IMR-90 (cell line): Measurements from ENCODE around the gene SSPN. TPM values are rescaled to one million over a fixed set of nuclear protein-coding genes. Genes with fewer than 3 reads are reported as not detected.

Experiments
- ATAC-seq: fragments of 200-7000 bp; cut with Tn5 transposase; 2 replicates; pipeline ENCODE4 v1.9.1; 2020; ENCODE audit warnings: low read depth, mild to moderate bottlenecking, moderate library complexity
- BruUV-seq: library from RNA; stranded (reverse); fragments of 400-500 nt; replicated peaks from 2 replicates; lab custom pipeline; 2021; lab: Mats Ljungman, UMichigan
- CTCF ChIA-PET: fragments of 300-600 bp; formaldehyde crosslinking; extraction: SDS; loops from one replicate; lab custom pipeline; 2021; ENCODE audit warnings: antibody characterized with exemption; lab: Yijun Ruan, JAX
- POLR2A ChIA-PET: fragments of 300-600 bp; sonication (Branson Sonifier 250); formaldehyde crosslinking; loops from one replicate; lab custom pipeline; 2022; ENCODE audit warnings: antibody characterized with exemption; ENCODE audit not compliant: unreplicated experiment; lab: Charles Lee
- DNase-seq: peaks from one replicate; pipeline ENCODE4 v3.0.0; 2013
- H2AFZ ChIP-seq: replicated peaks from 2 replicates; pipeline ENCODE3; 2013; ENCODE audit warnings: low read length, mild to moderate bottlenecking; ENCODE audit not compliant: poor library complexity
- H2AK5ac ChIP-seq: 2 replicates; pipeline ENCODE4 v1.6.1; 2013; ENCODE audit warnings: low read depth, low read length, inconsistent platforms
- H2AK9ac ChIP-seq: replicated peaks from 2 replicates; pipeline ENCODE3; 2013; ENCODE audit warnings: mild to moderate bottlenecking, low read depth, low read length, moderate library complexity; ENCODE audit not compliant: poor library complexity
- H2BK120ac ChIP-seq: 2 replicates; pipeline ENCODE4 v1.6.1; 2013; ENCODE audit warnings: low read depth, low read length, inconsistent platforms
- H2BK15ac ChIP-seq: 3 replicates; pipeline ENCODE4 v1.6.1; 2013; ENCODE audit warnings: low read depth, low read length, inconsistent platforms
- H2BK20ac ChIP-seq: 2 replicates; pipeline ENCODE4 v1.6.1; 2013; ENCODE audit warnings: low read depth, mild to moderate bottlenecking, inconsistent platforms, low read length, moderate library complexity
- H2BK5ac ChIP-seq: 2 replicates; pipeline ENCODE4 v1.6.1; 2013; ENCODE audit warnings: mild to moderate bottlenecking, low read depth, low read length, inconsistent platforms; ENCODE audit not compliant: poor library complexity, severe bottlenecking
- H3K14ac ChIP-seq: replicated peaks from 2 replicates; pipeline ENCODE4 v1.6.1; 2013; ENCODE audit warnings: low read depth, low read length, inconsistent platforms
- H3K18ac ChIP-seq: 2 replicates; pipeline ENCODE4 v1.6.1; 2013; ENCODE audit warnings: low read depth, low read length, control low read depth
- H3K23ac ChIP-seq: 2 replicates; pipeline ENCODE4 v1.6.1; 2013; ENCODE audit warnings: low read depth, low read length, inconsistent platforms
- H3K27ac ChIP-seq: 2 replicates; pipeline ENCODE4 v1.5.1; 2013; ENCODE audit warnings: mild to moderate bottlenecking, control low read depth, low read length; ENCODE audit not compliant: insufficient read depth
- H3K27me3 ChIP-seq: 2 replicates; pipeline ENCODE4 v1.6.1; 2013; ENCODE audit warnings: low read length; ENCODE audit not compliant: control insufficient read depth, insufficient read depth
- H3K36me3 ChIP-seq: 2 replicates; pipeline ENCODE4 v1.6.1; 2013; ENCODE audit warnings: low read length, mixed read lengths; ENCODE audit not compliant: control insufficient read depth, insufficient read depth
- H3K4ac ChIP-seq: 2 replicates; pipeline ENCODE4 v1.6.1; 2013; ENCODE audit warnings: low read depth, low read length, inconsistent platforms
- H3K4me1 ChIP-seq: 2 replicates; pipeline ENCODE4 v1.6.1; 2013; ENCODE audit warnings: low read length, mixed read lengths; ENCODE audit not compliant: control insufficient read depth, insufficient read depth
- H3K4me2 ChIP-seq: 2 replicates; pipeline ENCODE4 v1.6.1; 2013; ENCODE audit warnings: low read depth, mild to moderate bottlenecking, control low read depth, low read length, moderate library complexity
- H3K4me3 ChIP-seq: 2 replicates; pipeline ENCODE4 v1.5.1; 2013; ENCODE audit warnings: low read depth, mild to moderate bottlenecking, control low read depth, low read length, moderate library complexity; ENCODE audit not compliant: insufficient read depth
- H3K56ac ChIP-seq: 2 replicates; pipeline ENCODE4 v1.6.1; 2013; ENCODE audit warnings: low read length, inconsistent platforms; ENCODE audit not compliant: insufficient read depth; ENCODE audit errors: extremely low read depth
- H3K79me1 ChIP-seq, 2 experiments: 2 replicates each; pipeline ENCODE4 v1.6.1; 2013; ENCODE audit warnings: low read length in 2 of 2, inconsistent platforms in 1 of 2, low read depth in 1 of 2
- H3K9ac ChIP-seq: 2 replicates; pipeline ENCODE4 v1.6.1; 2013; ENCODE audit warnings: low read depth, low read length, control low read depth
- H3K9me1 ChIP-seq: 2 replicates; pipeline ENCODE4 v1.6.1; 2013; ENCODE audit warnings: low read length, inconsistent platforms; ENCODE audit not compliant: insufficient read depth
- H3K9me3 ChIP-seq: 2 replicates; pipeline ENCODE4 v1.6.1; 2013; ENCODE audit warnings: low read length; ENCODE audit not compliant: control insufficient read depth, insufficient read depth
- H4K20me1 ChIP-seq: 2 replicates; pipeline ENCODE4 v1.6.1; 2013; ENCODE audit warnings: low read length, inconsistent platforms; ENCODE audit not compliant: insufficient read depth
- H4K5ac ChIP-seq: 2 replicates; pipeline ENCODE4 v1.6.1; 2013; ENCODE audit warnings: mild to moderate bottlenecking, low read depth, low read length, control low read depth
- H4K8ac ChIP-seq, 2 experiments: 2 replicates each; pipeline ENCODE4 v1.6.1; 2013; ENCODE audit warnings: low read depth in 2 of 2, low read length in 2 of 2, control low read depth in 1 of 2, inconsistent platforms in 1 of 2
- H4K91ac ChIP-seq: 2 replicates; pipeline ENCODE4 v1.6.1; 2013; ENCODE audit warnings: low read depth, low read length, inconsistent platforms; ENCODE audit not compliant: insufficient read depth
- BHLHE40 ChIP-seq: fragments of 150-350 bp; IDR thresholded peaks from 2 replicates; pipeline ENCODE4 v1.6.1; 2016; ENCODE audit warnings: mild to moderate bottlenecking, low read depth, low read length
- CHD1 ChIP-seq: IDR thresholded peaks from 2 replicates; pipeline ENCODE4 v1.6.1; 2012; ENCODE audit warnings: low read depth, low read length, improper control_type of control experiment
- FOS ChIP-seq: fragments of 150-350 bp; IDR thresholded peaks from 2 replicates; pipeline ENCODE4 v1.6.1; 2016; ENCODE audit warnings: low read depth, low read length
- MAFK ChIP-seq: IDR thresholded peaks from 2 replicates; pipeline ENCODE4 v1.6.1; 2012; ENCODE audit warnings: low read depth, low read length, improper control_type of control experiment
- MAZ ChIP-seq: IDR thresholded peaks from 2 replicates; pipeline ENCODE4 v1.6.1; 2012; ENCODE audit warnings: low read depth, mild to moderate bottlenecking, low read length, improper control_type of control experiment, moderate library complexity, borderline replicate concordance
- MXI1 ChIP-seq: IDR thresholded peaks from 2 replicates; pipeline ENCODE4 v1.6.1; 2012; ENCODE audit warnings: low read depth, mild to moderate bottlenecking, low read length, moderate library complexity, borderline replicate concordance
- NFE2L2 ChIP-seq: fragments of 150-350 bp; IDR thresholded peaks from 2 replicates; pipeline ENCODE4 v1.6.1; 2016; ENCODE audit warnings: low read depth, mild to moderate bottlenecking, low read length
- POLR2A ChIP-seq: IDR thresholded peaks from 2 replicates; pipeline ENCODE4 v1.6.1; 2012; ENCODE audit warnings: mild to moderate bottlenecking, low read depth, low read length
- RAD21 ChIP-seq: IDR thresholded peaks from 2 replicates; pipeline ENCODE4 v1.6.1; 2012; ENCODE audit warnings: low read length, improper control_type of control experiment
- RCOR1 ChIP-seq: IDR thresholded peaks from 2 replicates; pipeline ENCODE4 v1.6.1; 2012; ENCODE audit warnings: mild to moderate bottlenecking, low read length, improper control_type of control experiment; ENCODE audit not compliant: insufficient replicate concordance
- SMC3 ChIP-seq: fragments of 150-350 bp; IDR thresholded peaks from 2 replicates; pipeline ENCODE4 v1.6.1; 2016; ENCODE audit warnings: low read depth, mild to moderate bottlenecking, antibody characterized with exemption, low read length, moderate library complexity
- USF2 ChIP-seq: fragments of 150-350 bp; IDR thresholded peaks from 2 replicates; pipeline ENCODE4 v1.6.1; 2017; ENCODE audit warnings: mild to moderate bottlenecking, antibody characterized with exemption, low read length, low read depth
- WGBS, 2 experiments: methylation state at CpG; one replicate each; pipeline versions ENCODE4 v1.1.5 to v1.1.7; 2013; ENCODE audit warnings: missing lambda C conversion rate in 2 of 2; ENCODE audit not compliant: insufficient read length in 1 of 2; ENCODE audit errors: extremely low coverage in 2 of 2; 5-methylcytosine and 5-hydroxymethylcytosine counted together
- dilution Hi-C: fragments of 300-500 bp; cut with HindIII; formaldehyde crosslinking; loops from one replicate; pipeline ENCODE4 v1.14.3; 2018; ENCODE audit warnings: low sequenced_read_pairs; ENCODE audit not compliant: unreplicated experiment
- in situ Hi-C: fragments of 300-500 bp; cut with MboI; formaldehyde crosslinking; loops from 3 replicates; pipeline ENCODE4 v1.14.3; 2019; ENCODE audit warnings: low sequenced_read_pairs, inconsistent platforms, mixed read lengths
- intact Hi-C: fragments of 100-400 bp; cut with micrococcal nuclease; formaldehyde crosslinking; loops from 2 replicates; pipeline ENCODE4 v1.10.0; 2022
- polyA plus RNA-seq, 3 experiments: library from polyadenylated mRNA; depleted of rRNA; stranded (reverse); fragments of >200 nt; gene quantifications; 2 replicates each; pipeline ENCODE4 v1.2.3, GENCODE V29; 2012; ENCODE audit warnings: low replicate concordance in 1 of 3
- total RNA-seq: library from RNA; depleted of rRNA; stranded (reverse); fragments of >200 nt; gene quantifications from 2 replicates; pipeline ENCODE4 v1.2.3, GENCODE V29; 2012

The SSPN gene
- total and polyA plus RNA-seq, 2 of the 4 experiments (the other 2 are of a cell fraction) = 3.5 to 5.6 TPM

- Histone ChIP-seq H4K20me1 (no peaks in the 10 kb centered on the region), H3K4me3 (no peak overlapping the region), H2AK9ac (no peak overlapping the region), H3K79me1 (no peaks in the 10 kb centered on the region), H3K4me1 (0 out of 2 replicates have a peak, but pooled peaks cover 2% of the 10 kb centered on the region), H3K36me3 (no peaks in the 10 kb centered on the region), H3K9me3 (peaks cover 3% of the 10 kb centered on the region), H3K18ac (no peak overlapping the region), H3K27me3 (no peaks in the 10 kb centered on the region), H3K9ac (no peak overlapping the region), H2BK20ac (no peak overlapping the region), H3K4me2 (no peak overlapping the region), H3K56ac (no peak overlapping the region), H2BK15ac (no peak overlapping the region), H3K23ac (no peak overlapping the region), H4K5ac (no peak overlapping the region), H3K14ac (no peak overlapping the region), H2AK5ac (no peak overlapping the region), H2AFZ (no peak overlapping the region), H4K8ac (no peak overlapping the region), H4K91ac (no peak overlapping the region), H2BK120ac (no peak overlapping the region), H3K4ac (no peak overlapping the region), H3K9me1 (no peaks in the 10 kb centered on the region), H3K27ac (no peak overlapping the region), H2BK5ac (no peak overlapping the region)
- no CpG with 5 or more reads among the region's 1 CpG for WGBS, 2 experiments
- POLR2A ChIA-PET = no interaction called here
- in situ Hi-C loops = no loop called here
- DNase-seq (no peak), ATAC-seq (no peak)
- dilution Hi-C loops = no loop called here
- CTCF ChIA-PET = no interaction called here
- TF ChIP-seq RAD21 (no peak), SMC3 (no peak), POLR2A (no peak), CHD1 (no peak), MXI1 (no peak), NFE2L2 (no peak), MAZ (no peak), FOS (no peak), BHLHE40 (no peak), USF2 (no peak), RCOR1 (no peak), MAFK (no peak)
- intact Hi-C loops = no loop called here
- BruUV-seq = no TSS peak
Measured at GRCh38 chr12:26252946-26253345, 57.6 kb downstream of the SSPN start.
